Kidney (tissue), 22 donors: ENCODE measurements around the gene ZMYND15. TPM values are rescaled to one million over a fixed set of nuclear protein-coding genes. Genes with fewer than 3 reads are reported as not detected.
"Not testable (repeated sequence)": the region's sequence is repeated elsewhere in the genome, so short reads cannot be mapped to it uniquely, and the experiment has no call there.

Source experiments
- DNase-seq, 5 donors: peaks; one replicate each; pipeline ENCODE4 v3.0.0-alpha.2; 2013 to 2020
- FAIRE-seq: peaks from 2 replicates; lab custom pipeline; 2012; peaks lifted over from hg19 to GRCh38; lab: Jason Lieb, UNC
- H3K27ac ChIP-seq, 2 donors: one replicate each; pipeline ENCODE4 v1.7.0; 2013; ENCODE audit warnings: low read depth in 2 of 2, low read length in 2 of 2, inconsistent platforms in 1 of 2
- H3K27me3 ChIP-seq: one replicate; pipeline ENCODE4 v1.7.1; 2013; ENCODE audit warnings: low read length, inconsistent platforms; ENCODE audit not compliant: control insufficient read depth, insufficient read depth
- H3K36me3 ChIP-seq, 3 donors: one replicate each; pipeline versions ENCODE4 v1.7.0 to v1.7.1; 2013; ENCODE audit warnings: low read length in 3 of 3, control low read depth in 1 of 3, inconsistent platforms in 1 of 3; ENCODE audit not compliant: insufficient read depth in 3 of 3, control insufficient read depth in 2 of 3
- H3K4me1 ChIP-seq, 3 donors: one replicate each; pipeline versions ENCODE4 v1.7.0 to v1.7.1; 2013; ENCODE audit warnings: low read length in 3 of 3, inconsistent platforms in 1 of 3, low read depth in 1 of 3; ENCODE audit not compliant: control insufficient read depth in 2 of 3, insufficient read depth in 2 of 3
- H3K4me3 ChIP-seq, 3 donors: one replicate each; pipeline versions ENCODE4 v1.7.0 to v1.8.1; 2013; ENCODE audit warnings: low read length in 3 of 3, control low read depth in 1 of 3, inconsistent platforms in 1 of 3
- H3K9ac ChIP-seq, 3 donors: one replicate each; pipeline versions ENCODE4 v1.7.0 to v1.7.1; 2013; ENCODE audit warnings: low read length in 3 of 3, control low read depth in 1 of 3, inconsistent platforms in 1 of 3
- H3K9me3 ChIP-seq, 3 donors: one replicate each; pipeline versions ENCODE4 v1.7.0 to v1.7.1; 2013; ENCODE audit warnings: low read length in 3 of 3, control low read depth in 1 of 3, inconsistent platforms in 1 of 3; ENCODE audit not compliant: control insufficient read depth in 2 of 3, insufficient read depth in 1 of 3
- intact Hi-C: fragments of 100-400 bp; cut with DNase I; formaldehyde crosslinking; loops from one replicate; pipeline ENCODE4 v1.11.1; 2022
- long read RNA-seq, 10 donors: library from polyadenylated mRNA in 1 of 10; unstranded in 1 of 10; transcript quantifications; one replicate each; pipeline ENCODE4 v2.0.0 and lab custom pipeline, GENCODE V29; 2021 to 2026
- polyA plus RNA-seq: library from polyadenylated mRNA; stranded (reverse); fragments of 350-450 nt; fragmentation: Illumina TruSeq; extraction: RNeasy Lipid Tissue Mini Kit (QIAGEN cat#74804); gene quantifications from one replicate; pipeline ENCODE4 v1.2.3, GENCODE V29; 2014; ENCODE audit warnings: low read depth, low replicate concordance; ENCODE audit not compliant: insufficient read depth
- total RNA-seq: library from RNA; stranded (reverse); fragmentation: NEBNext Ultra II Directional; extraction: Animal tissue kit (Norgen Biotek cat#: 25700); gene quantifications from one replicate; pipeline ENCODE4 v1.2.1, GENCODE V29; 2021
- TF ChIP-seq, protein P1 (sequence below): IDR thresholded peaks from 3 replicates; pipeline ENCODE4 v1.5.1; 2012; ENCODE audit warnings: mild to moderate bottlenecking, moderate library complexity, borderline replicate concordance; ENCODE audit not compliant: insufficient read depth; ENCODE audit errors: extremely low read depth
- donor health status: control.
- donor health status: control.
- donor health status: control.
- donor health status: control.
- donor health status: control.
- donor health status: DM: yes; HTN: yes; CAD: no.
- donor health status: Normal renal cell carcinoma (clear cell type).

Gene ZMYND15, protein sequence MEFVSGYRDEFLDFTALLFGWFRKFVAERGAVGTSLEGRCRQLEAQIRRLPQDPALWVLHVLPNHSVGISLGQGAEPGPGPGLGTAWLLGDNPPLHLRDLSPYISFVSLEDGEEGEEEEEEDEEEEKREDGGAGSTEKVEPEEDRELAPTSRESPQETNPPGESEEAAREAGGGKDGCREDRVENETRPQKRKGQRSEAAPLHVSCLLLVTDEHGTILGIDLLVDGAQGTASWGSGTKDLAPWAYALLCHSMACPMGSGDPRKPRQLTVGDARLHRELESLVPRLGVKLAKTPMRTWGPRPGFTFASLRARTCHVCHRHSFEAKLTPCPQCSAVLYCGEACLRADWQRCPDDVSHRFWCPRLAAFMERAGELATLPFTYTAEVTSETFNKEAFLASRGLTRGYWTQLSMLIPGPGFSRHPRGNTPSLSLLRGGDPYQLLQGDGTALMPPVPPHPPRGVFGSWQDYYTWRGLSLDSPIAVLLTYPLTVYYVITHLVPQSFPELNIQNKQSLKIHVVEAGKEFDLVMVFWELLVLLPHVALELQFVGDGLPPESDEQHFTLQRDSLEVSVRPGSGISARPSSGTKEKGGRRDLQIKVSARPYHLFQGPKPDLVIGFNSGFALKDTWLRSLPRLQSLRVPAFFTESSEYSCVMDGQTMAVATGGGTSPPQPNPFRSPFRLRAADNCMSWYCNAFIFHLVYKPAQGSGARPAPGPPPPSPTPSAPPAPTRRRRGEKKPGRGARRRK
- total RNA-seq: 5.1 TPM
- 1.3 TPM for polyA plus RNA-seq
- long read RNA-seq, donor 1: 0 reads
- long read RNA-seq, donor 2: 0 reads
- long read RNA-seq, donor 3: 0 reads
- long read RNA-seq, donor 4: 0 reads
- long read RNA-seq, donor 5: 0 reads
- long read RNA-seq, donor 6: 0 reads
- long read RNA-seq, donor 7, partial matches to known transcripts: 1 of 3 reads
- long read RNA-seq, donor 7, other reads (novel, unspliced or antisense): 2 of 3 reads
- long read RNA-seq, donor 8: 0 reads
- long read RNA-seq, donor 9: 0 reads
- long read RNA-seq, donor 10: 0 reads

DNA sequence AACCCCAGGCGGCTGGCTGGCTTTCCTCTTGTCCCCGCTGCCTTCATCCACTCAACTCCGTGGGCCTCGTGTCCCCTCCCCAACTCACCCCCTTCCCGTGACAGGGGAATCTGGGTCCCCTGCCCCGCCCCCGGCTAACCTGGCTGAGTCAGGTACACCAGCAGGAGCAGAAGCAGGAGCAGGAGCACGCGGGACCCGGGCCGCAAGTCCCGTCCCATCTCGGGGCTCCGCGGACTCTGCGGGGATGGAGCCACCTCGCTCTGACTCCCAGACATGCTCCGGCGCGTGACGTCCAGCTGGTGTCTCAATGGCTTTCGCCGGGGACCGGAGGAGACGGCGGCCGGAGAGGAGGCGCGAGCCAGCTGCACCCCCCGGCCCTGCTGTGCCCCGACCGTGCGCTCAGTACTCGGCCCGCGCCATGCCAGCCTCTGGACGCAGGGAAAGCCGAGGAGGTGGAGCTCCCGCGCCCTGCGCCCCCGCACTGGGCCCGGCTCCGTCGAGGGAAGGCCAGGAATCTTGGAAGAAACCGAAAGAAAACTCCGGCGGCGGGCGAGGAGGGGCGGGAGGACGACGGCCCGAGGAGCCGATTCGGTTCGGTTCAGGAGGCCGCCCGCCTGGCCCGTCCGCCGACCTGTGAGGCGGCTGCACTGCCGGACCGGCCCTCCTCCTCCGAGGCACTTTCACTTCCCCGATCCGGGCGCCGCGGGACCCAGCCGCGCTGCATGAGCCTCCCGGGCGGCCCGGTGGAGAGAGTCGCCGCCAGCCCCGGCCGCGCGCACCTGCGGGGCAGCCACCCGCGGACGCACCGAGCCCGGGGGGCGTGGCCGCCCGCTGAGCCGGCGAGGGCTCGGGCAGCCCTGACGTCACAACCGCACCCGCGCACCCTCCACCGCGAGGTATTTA lies at the start of gene ZMYND15, which contains the start of gene CXCL16:
Gene ZMYND15 (plus strand): TSS at position 712 of the 903 bp plus-strand sequence. CDS start 716 bp downstream, outside the sequence.
Gene CXCL16 (minus strand): TSS at position 807 of the 903 bp plus-strand sequence. CDS start 589 bp downstream, at position 218.
- Histone ChIP-seq H3K4me3 (peak within 1 kb of the TSS; percentile 33 to 76 (median 60)), H3K27me3 (peaks cover 9% of the 10 kb centered on the region), H3K9ac (peak within 1 kb of the TSS in 2 of 3 donors; percentile 62 to 67), H3K27ac (peak within 1 kb of the TSS; percentile 34 to 67), H3K9me3 (no peaks in the 10 kb centered on the region), H3K4me1 (peaks cover 0 to 6% (median 0%) of the 10 kb centered on the region in 3 donors), H3K36me3 (peaks cover 0 to under 1% (median 0%) of the 10 kb centered on the region in 3 donors)
- FAIRE-seq (no peak), DNase-seq (peak; percentile 55 to 90 (median 71))
- intact Hi-C loops: no loop called here
- TF ChIP-seq, protein P1, sequence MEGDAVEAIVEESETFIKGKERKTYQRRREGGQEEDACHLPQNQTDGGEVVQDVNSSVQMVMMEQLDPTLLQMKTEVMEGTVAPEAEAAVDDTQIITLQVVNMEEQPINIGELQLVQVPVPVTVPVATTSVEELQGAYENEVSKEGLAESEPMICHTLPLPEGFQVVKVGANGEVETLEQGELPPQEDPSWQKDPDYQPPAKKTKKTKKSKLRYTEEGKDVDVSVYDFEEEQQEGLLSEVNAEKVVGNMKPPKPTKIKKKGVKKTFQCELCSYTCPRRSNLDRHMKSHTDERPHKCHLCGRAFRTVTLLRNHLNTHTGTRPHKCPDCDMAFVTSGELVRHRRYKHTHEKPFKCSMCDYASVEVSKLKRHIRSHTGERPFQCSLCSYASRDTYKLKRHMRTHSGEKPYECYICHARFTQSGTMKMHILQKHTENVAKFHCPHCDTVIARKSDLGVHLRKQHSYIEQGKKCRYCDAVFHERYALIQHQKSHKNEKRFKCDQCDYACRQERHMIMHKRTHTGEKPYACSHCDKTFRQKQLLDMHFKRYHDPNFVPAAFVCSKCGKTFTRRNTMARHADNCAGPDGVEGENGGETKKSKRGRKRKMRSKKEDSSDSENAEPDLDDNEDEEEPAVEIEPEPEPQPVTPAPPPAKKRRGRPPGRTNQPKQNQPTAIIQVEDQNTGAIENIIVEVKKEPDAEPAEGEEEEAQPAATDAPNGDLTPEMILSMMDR: no peak

DNA sequence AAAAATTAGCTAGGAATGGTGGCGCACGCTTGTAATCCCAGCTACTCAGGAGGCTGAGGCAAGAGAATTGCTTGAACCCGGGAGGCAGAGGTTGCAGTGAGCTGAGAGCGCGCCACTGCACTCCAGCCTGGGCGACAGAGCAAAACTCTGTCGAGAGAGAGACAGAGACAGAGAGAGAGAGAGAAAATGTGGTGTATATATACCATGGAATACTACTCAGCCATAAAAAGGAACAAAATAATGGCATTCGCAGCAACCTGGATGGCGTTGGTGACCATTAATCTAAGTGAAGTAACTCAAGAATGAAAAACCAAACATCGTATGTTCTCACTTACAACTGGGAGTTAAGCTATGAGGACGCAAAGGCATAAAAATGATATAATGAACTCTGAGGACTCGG lies 49.8 kb upstream of the ZMYND15 start:
- intact Hi-C loops, H3K27me3 ChIP-seq, H3K9me3 ChIP-seq, DNase-seq, H3K4me1 ChIP-seq, H3K27ac ChIP-seq, H3K9ac ChIP-seq, FAIRE-seq, H3K4me3 ChIP-seq: not testable (repeated sequence)
- H3K36me3 ChIP-seq: peaks cover 0 to 10% (median 2%) of the 10 kb centered on the region in 3 donors

DNA sequence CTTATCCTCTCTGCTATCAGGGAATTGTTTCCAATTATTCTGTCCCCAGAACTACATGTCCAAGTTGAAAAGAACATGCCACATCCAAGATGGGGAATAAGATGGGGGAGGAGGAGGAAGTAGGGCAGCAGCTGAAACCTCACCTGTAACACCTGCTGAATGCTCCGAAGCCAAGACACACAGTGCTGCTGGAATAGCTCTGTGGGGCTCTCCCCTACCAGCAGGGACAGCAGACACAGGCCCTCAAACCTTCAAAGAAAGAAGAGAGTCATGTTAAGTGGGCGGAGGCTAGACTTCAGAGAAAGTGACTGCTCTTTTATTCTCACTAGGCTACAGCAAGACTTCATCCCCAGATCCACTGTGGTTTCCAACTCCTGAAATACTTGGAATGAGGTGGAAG lies 48.9 kb upstream of the ZMYND15 start:
- no peak overlapping the region for H3K4me3 ChIP-seq
- H3K36me3 ChIP-seq: peaks cover 0 to 10% (median 2%) of the 10 kb centered on the region in 3 donors
- no peaks in the 10 kb centered on the region for H3K9me3 ChIP-seq
- H3K4me1 ChIP-seq: no peaks in the 10 kb centered on the region
- H3K27me3 ChIP-seq: no peaks in the 10 kb centered on the region
- H3K27ac ChIP-seq: no peak overlapping the region
- DNase-seq (no peak), FAIRE-seq (no peak)
- TF ChIP-seq, protein P1: no peak
- H3K9ac ChIP-seq: no peak overlapping the region
- intact Hi-C loops: no loop called here
